ENCODE measurements around the gene RPL36AL.

Gene RPL36AL

GRCh38 chr14:49640540-49641417 lies 20.4 kb upstream of the RPL36AL start:
- no peak for TF ChIP-seq CTCF (IDR thresholded peaks at IDR 0.05; ENCODE audit: insufficient read depth, missing control alignments)
- FAIRE-seq: no peak

DNA sequence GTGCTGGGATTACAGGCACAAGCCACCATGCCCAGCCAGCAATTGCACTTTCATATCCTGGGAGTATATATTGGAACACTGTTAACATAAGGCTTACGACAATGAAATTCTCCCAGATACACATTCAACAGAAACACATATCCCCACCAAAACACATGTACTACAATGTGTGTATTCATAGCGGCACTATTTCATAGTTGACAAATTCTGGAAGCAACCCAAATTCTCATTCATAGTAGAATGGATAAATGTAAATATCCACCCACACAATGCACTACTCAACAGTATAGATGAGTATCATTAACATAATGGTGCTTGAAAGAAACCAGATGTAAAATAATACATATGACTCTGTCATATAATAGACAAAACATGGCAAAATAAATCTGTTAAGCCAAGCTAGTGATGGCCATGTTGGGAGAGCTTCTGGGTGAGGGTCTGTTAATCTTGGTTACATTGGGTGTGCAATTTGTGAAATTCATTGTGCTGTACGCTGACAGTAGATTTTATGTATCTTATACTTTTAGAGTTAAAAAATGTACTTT lies 17.2 kb upstream of the RPL36AL start:
- no peak for TF ChIP-seq CTCF (IDR thresholded peaks at IDR 0.05; ENCODE audit: insufficient read depth, missing control alignments)
- FAIRE-seq (no peak), DNase-seq (ENCODE audit: insufficient read length, low spot score) (no peak)

More at GRCh38 chr14:49640540-49641417, 20.4 kb upstream of the RPL36AL start:
- DNase-seq (ENCODE audit: insufficient read length, low spot score): no peak

GRCh38 chr14:49636866-49637265 lies 16.4 kb upstream of the RPL36AL start:
- TF ChIP-seq CTCF (IDR thresholded peaks at IDR 0.05; ENCODE audit: insufficient read depth, missing control alignments): no peak
- no peak for DNase-seq (ENCODE audit: insufficient read length, low spot score)
- FAIRE-seq: no peak

DNA sequence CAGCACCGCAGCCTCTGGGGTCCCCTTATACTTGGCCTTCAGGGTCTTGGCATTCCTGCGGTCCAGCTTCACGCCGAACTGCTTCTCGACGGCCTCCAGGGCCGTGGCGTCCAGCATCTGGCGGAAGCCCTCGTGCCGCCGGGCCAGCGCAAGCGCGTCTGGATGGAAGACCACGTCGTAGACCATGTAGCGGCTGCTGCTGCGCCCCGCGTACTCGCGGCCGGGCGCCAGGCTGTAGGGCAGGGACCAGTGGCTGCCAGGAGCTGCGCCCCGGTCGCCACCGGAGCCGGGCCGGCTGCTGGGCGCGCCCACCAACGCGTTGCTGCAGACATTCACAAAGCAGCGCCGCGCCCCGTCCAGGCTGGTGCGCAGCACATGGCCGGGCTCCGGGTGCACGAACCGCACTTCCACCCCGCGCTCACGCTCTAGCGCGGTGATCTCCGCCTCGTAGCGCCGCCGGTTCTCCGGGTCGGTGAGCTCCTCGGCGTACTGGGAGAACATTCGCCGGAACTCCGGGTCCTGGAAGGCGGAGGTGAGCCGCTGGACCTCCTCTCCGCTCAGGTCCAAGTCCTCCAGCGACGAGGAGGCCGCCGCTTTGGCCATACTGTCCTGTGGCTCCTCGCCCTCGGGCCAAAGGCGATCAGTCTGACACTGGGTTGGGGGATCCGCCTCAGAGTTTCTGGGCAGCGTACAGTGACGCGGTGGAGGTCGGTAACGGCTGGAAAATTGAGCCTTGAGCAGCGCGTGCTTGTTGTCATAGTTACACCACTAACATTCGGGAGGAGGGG lies 14.3 kb upstream of the RPL36AL start, which contains the start of gene DNAAF2:
Gene DNAAF2, minus strand, starts transcription at position 698 of the 788 bp plus-strand sequence. Its CDS starts 95 bp downstream, at position 603.
- DNase-seq (ENCODE audit: insufficient read length, low spot score) (no peak), FAIRE-seq (no peak)
- TF ChIP-seq CTCF (IDR thresholded peaks at IDR 0.05; ENCODE audit: insufficient read depth, missing control alignments): no peak

GRCh38 chr14:49633640-49634546 lies 13.5 kb upstream of the RPL36AL start:
- TF ChIP-seq CTCF (IDR thresholded peaks at IDR 0.05; ENCODE audit: insufficient read depth, missing control alignments): peak; percentile 88
- FAIRE-seq: no peak
- peak; percentile 70 for DNase-seq (ENCODE audit: insufficient read length, low spot score)
